GM03348 (cell line): Measurements from ENCODE around the gene ORMDL2.
"Not testable (repeated sequence)": the region's sequence is repeated elsewhere in the genome, so short reads cannot be mapped to it uniquely, and the experiment has no call there.

Experiments used
- DNase-seq: peaks from one replicate; pipeline ENCODE4 v3.0.0; 2012; ENCODE audit warnings: low spot score

ORMDL2 gene

GRCh38 chr12:55828357-55828756 lies 10.5 kb downstream of the ORMDL2 start:
- no peak for DNase-seq

DNA sequence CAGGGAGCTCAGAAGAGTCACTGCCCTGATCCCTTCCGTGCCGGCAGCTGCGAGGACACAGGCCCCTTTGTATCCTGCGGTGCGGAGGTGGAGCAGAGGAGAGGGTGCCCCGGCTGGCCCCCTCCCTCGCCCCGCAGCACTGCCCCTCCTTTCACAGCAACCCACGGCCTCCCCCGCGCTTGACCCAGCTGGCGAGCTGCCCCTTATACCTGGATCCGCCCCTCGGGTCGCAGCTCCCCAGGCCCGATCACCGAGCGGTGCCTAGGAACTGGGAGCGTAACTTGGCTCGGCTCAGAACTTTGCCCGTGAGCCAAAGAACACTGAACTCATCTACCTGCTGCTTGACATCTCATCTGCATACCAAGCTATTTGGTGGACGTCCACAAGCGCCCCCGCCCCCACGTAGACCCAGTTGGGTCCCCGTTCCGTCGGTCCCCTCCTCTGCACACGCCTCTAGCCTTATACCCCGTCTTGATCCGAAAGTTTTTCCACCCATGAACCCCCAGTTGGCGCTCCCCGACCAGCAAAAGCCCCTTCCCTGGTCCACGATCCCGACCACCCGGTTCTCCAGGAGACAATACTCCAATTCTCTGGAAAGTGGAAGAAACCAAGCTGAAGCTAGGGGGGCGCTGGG lies 12.2 kb downstream of the ORMDL2 start:
- peak; percentile 41 for DNase-seq

- DNase-seq = peak; percentile 84
Measured at GRCh38 chr12:55830601-55831446, 13.0 kb downstream of the ORMDL2 start.

- no peak for DNase-seq
Measured at GRCh38 chr12:55831447-55831815, 13.6 kb downstream of the ORMDL2 start.

DNA sequence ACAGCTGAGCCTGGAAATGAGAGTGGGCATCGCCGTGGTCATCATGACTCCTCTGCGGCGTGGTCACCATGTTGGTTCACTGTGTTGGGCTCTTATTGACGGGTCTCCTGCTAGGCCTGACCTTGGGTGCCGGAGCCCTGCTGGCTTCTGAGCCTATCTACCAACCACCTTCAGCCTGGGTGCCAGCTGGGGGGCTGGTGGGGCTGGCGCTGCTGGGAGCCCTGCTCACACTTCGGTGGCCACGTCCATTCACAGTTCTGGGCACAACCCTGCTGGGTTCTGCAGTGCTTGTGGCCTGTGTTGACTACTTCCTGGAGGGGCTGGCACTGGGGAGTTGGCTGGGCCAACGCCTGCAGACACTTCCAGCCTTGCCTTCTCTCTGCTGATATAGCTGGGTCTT lies 15.2 kb downstream of the ORMDL2 start:
- no peak for DNase-seq

DNA sequence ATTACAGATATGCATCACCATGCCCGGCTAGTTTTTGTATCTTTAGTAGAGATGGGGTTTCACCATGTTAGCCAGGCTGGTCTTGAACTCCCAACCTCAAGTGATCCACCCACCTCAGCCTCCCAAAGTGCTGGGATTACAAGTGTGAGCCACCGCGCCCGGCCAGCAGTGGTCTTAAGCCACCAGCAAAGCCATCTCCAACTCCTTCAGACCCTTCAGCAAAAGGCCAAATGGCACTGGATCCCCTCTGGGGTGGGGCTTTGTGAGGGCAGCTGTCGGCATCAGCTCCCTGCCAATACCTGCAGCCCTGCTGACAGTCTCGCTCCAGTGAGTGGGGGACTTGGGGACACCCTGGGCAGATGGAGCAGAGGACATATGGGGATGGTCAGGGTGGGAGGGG lies 16.6 kb downstream of the ORMDL2 start:
- DNase-seq = not testable (repeated sequence)

DNA sequence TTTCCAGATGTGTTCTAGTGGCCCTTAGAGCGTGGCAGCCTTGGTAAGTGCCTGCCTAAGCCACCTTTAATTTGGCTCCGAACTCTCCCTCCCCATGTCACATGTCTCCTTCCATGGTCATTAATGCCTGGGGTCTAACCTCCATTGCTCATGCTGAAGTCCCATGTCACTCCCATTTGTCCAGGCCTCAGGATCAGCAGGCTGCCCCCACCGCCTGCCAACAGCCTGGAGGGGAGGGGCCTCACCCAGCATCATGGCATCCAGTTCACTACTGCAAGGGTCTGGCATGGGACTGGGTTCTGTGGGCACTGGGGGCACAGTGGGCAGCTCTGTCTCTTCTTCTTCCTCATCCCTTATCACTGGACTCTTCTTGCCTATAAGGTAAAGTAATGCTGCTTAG lies 20.5 kb downstream of the ORMDL2 start:
- no peak for DNase-seq

DNA sequence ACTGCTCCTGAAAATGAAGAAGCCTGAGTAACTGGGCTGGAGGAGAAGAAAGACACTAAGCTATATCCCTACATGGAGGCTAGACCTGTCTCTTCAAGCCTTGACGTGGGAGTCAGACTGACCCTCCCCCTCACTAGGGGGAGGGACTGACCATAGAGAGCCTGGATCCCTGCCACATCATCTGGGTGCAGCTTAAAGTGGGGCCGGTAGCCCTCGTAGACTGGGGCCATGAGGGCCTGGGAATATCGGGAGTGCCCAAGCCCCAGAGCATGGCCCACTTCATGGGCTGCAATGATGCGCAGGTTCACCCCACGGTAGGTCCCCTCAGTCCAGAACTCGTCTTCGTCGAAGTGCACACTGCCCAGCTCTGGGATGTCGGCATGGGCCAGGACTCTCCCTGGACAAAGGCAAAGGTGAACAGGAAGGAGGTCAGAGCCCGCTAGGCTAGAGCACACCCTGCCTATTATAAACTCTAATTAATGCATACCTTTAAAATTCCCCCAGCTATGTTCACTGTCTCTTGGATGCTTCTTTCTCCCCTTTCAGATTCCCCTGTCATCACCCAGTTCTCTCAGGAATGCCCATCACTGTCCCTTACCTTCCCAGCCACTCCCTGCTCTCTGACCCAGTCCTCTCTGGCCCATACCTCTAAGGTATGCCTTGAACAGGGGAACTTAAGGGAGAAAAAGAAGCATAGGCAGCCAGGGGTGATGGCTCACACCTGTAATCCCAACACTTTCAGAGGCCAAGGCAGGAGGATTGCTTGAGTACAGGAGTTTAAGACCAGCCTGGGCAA lies 21.7 kb downstream of the ORMDL2 start:
- DNase-seq = no peak

- no peak for DNase-seq
Measured at GRCh38 chr12:55840581-55841351, 22.9 kb downstream of the ORMDL2 start.

- DNase-seq = peak; percentile 78
Measured at GRCh38 chr12:55842681-55843429, 25.0 kb downstream of the ORMDL2 start, which contains the start of gene MMP19. TSS of gene MMP19 (minus strand) at chr12:55842936. CDS start at chr12:55842830, 106 bp downstream.

- DNase-seq = no peak
Measured at GRCh38 chr12:55843431-55843830, 25.6 kb downstream of the ORMDL2 start.

- DNase-seq = no peak
Measured at GRCh38 chr12:55844961-55845360, 27.1 kb downstream of the ORMDL2 start.

- DNase-seq = no peak
Measured at GRCh38 chr12:55845361-55845760, 27.5 kb downstream of the ORMDL2 start.

- DNase-seq = peak; percentile 43
Measured at GRCh38 chr12:55845785-55846496, 28.1 kb downstream of the ORMDL2 start.

GRCh38 chr12:55847033-55847432 lies 29.2 kb downstream of the ORMDL2 start:
- peak; percentile 60 for DNase-seq

DNA sequence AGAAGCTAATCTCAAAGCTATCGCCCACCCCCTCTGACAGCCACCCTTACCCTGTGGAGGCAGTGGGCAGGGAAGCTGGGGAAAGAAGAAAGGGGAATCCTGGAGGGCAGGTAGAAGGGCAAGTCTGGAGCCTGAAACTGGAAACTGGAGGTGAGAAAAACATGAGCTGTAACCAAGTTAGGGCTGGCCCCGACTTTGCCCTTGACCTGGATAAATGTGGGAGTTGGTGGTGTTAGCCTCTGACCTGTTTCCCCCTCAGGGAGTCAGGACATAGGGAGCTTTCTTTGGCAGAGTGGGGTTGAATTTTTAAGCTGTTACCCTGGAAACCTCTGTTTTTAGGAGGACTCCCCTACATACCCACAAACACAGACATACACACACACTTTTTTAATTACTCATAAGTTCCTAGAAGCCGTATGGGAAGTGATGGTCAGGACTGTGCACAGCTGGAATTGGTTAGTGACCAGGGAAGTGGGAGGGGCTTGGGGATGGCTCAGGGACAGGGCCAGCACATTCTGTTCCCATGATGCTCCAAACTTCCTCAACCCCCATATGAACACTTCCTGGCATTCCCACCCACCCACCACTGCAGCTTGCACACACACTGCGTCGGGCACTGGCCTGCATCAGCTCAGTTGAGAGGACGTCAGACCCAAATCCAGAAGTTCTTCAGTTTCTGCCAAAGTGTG lies 29.9 kb downstream of the ORMDL2 start:
- peak; percentile 94 for DNase-seq

GRCh38 chr12:55849616-55850343 lies 31.9 kb downstream of the ORMDL2 start:
- no peak for DNase-seq

GRCh38 chr12:55850401-55850800 lies 32.6 kb downstream of the ORMDL2 start:
- no peak for DNase-seq

DNA sequence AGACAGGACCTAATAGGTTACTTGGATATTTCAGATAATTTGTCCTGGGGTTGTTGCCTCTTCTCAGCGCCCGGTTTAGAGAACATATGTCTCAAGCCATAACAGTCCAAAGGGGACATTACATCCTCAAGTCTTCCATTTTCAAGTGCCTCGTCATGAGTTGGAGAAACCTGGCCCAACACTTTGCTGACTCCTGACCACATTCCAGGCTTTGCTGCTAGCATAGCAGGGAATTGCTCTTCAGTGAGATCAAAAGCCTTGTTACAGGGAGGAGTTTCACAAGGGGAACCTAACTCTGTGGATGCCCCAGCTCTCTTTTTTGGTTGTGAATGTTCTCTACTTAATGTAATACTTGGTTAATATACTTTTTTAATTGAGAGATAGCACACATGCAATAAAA lies 33.1 kb downstream of the ORMDL2 start:
- DNase-seq = no peak
